Endothelial cell of coronary artery (primary cell): ENCODE results near the gene PVRIG. TPM values are rescaled to one million over a fixed set of nuclear protein-coding genes. Genes with fewer than 3 reads are reported as not detected.

Experiments
- total RNA-seq: library from RNA; depleted of rRNA; stranded (reverse); fragments of >200 nt; gene quantifications from 2 replicates; pipeline ENCODE4 v1.2.3, GENCODE V29; 2014

PVRIG gene
- total RNA-seq = not detected in 2 replicates

DNA sequence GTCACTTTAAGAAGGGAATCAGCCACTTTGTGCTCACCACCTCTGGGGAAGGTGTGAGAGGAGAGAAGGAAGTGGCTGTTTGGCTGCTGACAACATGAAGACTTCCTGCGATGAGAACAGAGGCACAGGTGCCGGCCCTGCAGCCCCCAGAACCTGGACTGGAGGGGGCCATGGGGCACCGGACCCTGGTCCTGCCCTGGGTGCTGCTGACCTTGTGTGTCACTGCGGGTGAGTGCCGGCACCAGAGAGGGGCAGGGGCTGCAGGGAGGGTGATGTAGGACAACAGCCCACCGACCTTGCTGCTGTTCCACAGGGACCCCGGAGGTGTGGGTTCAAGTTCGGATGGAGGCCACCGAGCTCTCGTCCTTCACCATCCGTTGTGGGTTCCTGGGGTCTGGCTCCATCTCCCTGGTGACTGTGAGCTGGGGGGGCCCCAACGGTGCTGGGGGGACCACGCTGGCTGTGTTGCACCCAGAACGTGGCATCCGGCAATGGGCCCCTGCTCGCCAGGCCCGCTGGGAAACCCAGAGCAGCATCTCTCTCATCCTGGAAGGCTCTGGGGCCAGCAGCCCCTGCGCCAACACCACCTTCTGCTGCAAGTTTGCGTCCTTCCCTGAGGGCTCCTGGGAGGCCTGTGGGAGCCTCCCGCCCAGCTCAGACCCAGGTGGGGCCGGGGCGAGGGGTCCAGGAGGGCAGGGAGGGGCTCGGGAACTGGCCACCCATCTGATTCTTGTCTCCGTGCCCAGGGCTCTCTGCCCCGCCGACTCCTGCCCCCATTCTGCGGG lies at the start of gene PVRIG:
TSS of gene PVRIG (plus strand) at position 149 of the 785 bp plus-strand sequence. CDS start at position 171, 22 bp downstream.

DNA sequence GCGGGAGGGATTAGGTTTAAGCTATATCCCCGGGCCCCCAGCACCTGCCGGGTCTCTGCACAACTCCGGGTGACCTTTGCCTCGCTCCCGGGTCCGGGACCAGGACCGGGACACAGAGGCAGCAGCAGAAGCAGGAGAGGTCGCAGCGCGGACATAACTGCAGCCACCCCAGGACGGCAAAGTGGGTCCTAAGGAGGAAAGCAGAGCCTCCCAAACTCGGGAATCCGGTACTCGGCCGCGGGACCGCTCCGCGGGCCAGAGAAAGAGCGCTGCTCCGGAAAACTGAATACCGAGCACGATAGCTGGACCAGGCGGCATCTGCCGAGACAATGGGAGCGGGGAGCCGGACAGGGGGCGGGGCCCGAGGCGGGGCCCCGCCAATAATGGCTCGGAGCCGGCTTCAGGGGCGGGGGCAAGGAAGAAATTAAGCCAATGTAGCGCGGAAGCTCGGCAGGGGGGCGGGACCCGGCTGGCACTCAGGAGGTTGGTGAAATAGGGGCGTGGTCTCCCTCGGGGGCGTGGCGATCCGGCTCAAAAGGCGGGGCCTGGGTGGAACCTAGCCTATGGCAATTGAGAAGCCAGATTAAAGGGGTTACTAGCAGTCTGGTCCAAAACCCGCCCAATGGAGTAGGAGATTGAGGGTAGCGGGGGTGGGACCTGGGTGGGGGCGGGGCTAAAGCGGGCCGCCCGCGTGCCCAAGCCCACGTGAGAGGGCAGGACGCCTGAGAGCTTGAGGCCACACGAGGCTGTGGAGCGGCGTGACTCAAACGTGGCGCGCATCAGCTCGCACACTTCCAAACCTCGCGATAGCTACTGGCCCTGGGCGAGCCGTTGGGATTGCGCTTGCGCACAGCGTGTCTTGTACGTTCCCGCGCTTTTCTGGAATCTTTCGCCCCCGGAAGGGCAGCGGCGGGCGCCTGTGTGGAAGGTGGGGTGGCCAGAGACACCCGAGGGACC lies 42.4 kb upstream of the PVRIG start, which contains the start of the genes GPC2 and STAG3:
TSS of gene GPC2 (minus strand) at position 337 of the 957 bp plus-strand sequence. CDS start at position 155, 182 bp downstream.
TSS of gene STAG3 (plus strand) at position 874 of the 957 bp plus-strand sequence. CDS start 2,639 bp downstream, outside the sequence.

Other genes with a start within 250 kb of the PVRIG start
- gene AZGP1, start 243.9 kb upstream of the PVRIG start, total RNA-seq = not detected in 2 replicates
- 30.4 and 38.8 TPM in 2 replicates for gene ZKSCAN1, start 204.4 kb upstream of the PVRIG start, total RNA-seq
- 6.8 and 7.3 TPM in 2 replicates for gene ZSCAN21, start 170.2 kb upstream of the PVRIG start, total RNA-seq
- 20.7 and 21.0 TPM in 2 replicates for gene ZNF3, start 138.2 kb upstream of the PVRIG start, total RNA-seq
- 94.6 and 127 TPM in 2 replicates for gene COPS6, start 131.0 kb upstream of the PVRIG start, total RNA-seq
- 51.6 and 123 TPM in 2 replicates for gene MCM7, start 118.6 kb upstream of the PVRIG start, total RNA-seq
- gene AP4M1, start 118.3 kb upstream of the PVRIG start, total RNA-seq = 20.4 and 28.5 TPM in 2 replicates
- 22.1 and 25.5 TPM in 2 replicates for gene TAF6, start 100.6 kb upstream of the PVRIG start, total RNA-seq
- 34.2 and 36.7 TPM in 2 replicates for gene CNPY4, start 100.3 kb upstream of the PVRIG start, total RNA-seq
- gene MBLAC1, start 93.0 kb upstream of the PVRIG start, total RNA-seq = 1.7 and 2.2 TPM in 2 replicates
- 114 and 120 TPM in 2 replicates for gene LAMTOR4, start 71.0 kb upstream of the PVRIG start, total RNA-seq
- 7.3 and 8.5 TPM in 2 replicates for gene TRAPPC14, start 61.2 kb upstream of the PVRIG start, total RNA-seq
- 0.36 and 1.1 TPM in 2 replicates for gene GAL3ST4, start 51.3 kb upstream of the PVRIG start, total RNA-seq
- gene GPC2, start 42.6 kb upstream of the PVRIG start, total RNA-seq = 3.9 and 5.6 TPM in 2 replicates
- gene STAG3, start 42.0 kb upstream of the PVRIG start, total RNA-seq = 0.09 and 0.19 TPM in 2 replicates
- not detected in 2 replicates for gene SPDYE3, start 87.8 kb downstream of the PVRIG start, total RNA-seq
- gene PILRB, start 138.2 kb downstream of the PVRIG start, total RNA-seq = 4.1 and 14.6 TPM in 2 replicates
- gene PILRA, start 153.5 kb downstream of the PVRIG start, total RNA-seq = 0.28 TPM in 1 of 2 replicates, not detected in the other
- gene ZCWPW1, start 208.8 kb downstream of the PVRIG start, total RNA-seq = 0.54 and 0.85 TPM in 2 replicates
- 33.0 and 42.9 TPM in 2 replicates for gene MEPCE, start 209.9 kb downstream of the PVRIG start, total RNA-seq
- gene PPP1R35, start 216.5 kb downstream of the PVRIG start, total RNA-seq = 18.1 and 18.5 TPM in 2 replicates
- gene SPACDR, start 244.3 kb downstream of the PVRIG start, total RNA-seq = 1.3 and 1.9 TPM in 2 replicates